Keratinocyte (primary cell): Measurements from ENCODE around the gene ATRNL1. TPM values are rescaled to one million over a fixed set of nuclear protein-coding genes. Genes with fewer than 3 reads are reported as not detected.

Source experiments
- DNase-seq: peaks from one replicate; pipeline ENCODE4 v3.0.0-alpha.2; 2011; ENCODE audit warnings: low read depth, missing footprints, low spot score
- FAIRE-seq: peaks from 2 replicates; lab custom pipeline; 2011; peaks lifted over from hg19 to GRCh38; lab: Jason Lieb, UNC
- H2AFZ ChIP-seq: 2 replicates; pipeline ENCODE4 v1.6.0; 2012; ENCODE audit warnings: low read length, control low read depth, inconsistent platforms; ENCODE audit not compliant: control insufficient read depth
- H3K27ac ChIP-seq: 2 replicates; pipeline ENCODE4 v1.5.1; 2011; ENCODE audit warnings: low read length; ENCODE audit not compliant: control insufficient read depth, insufficient read depth
- H3K27me3 ChIP-seq: 3 replicates; pipeline ENCODE4 v1.6.0; 2011; ENCODE audit warnings: low read length; ENCODE audit not compliant: control insufficient read depth, insufficient read depth; ENCODE audit errors: extremely low read depth
- H3K36me3 ChIP-seq, 2 experiments: 2 replicates in 1 of 2; 3 replicates in 1 of 2; pipeline ENCODE4 v1.5.1; 2011; ENCODE audit warnings: low read length in 2 of 2, mild to moderate bottlenecking in 1 of 2; ENCODE audit not compliant: control insufficient read depth in 2 of 2, insufficient read depth in 2 of 2; ENCODE audit errors: extremely low read depth in 1 of 2
- H3K4me1 ChIP-seq: 3 replicates; pipeline ENCODE4 v1.5.1; 2011; ENCODE audit warnings: low read length; ENCODE audit not compliant: control insufficient read depth, insufficient read depth; ENCODE audit errors: extremely low read depth
- H3K4me2 ChIP-seq: 3 replicates; pipeline ENCODE4 v1.6.0; 2011; ENCODE audit warnings: low read depth, low read length; ENCODE audit not compliant: control insufficient read depth, insufficient read depth; ENCODE audit errors: extremely low read depth
- H3K4me3 ChIP-seq, 3 experiments: fragments of 200-600 bp in 1 of 3; sonication (generic) in 1 of 3; 2 replicates in 2 of 3; 3 replicates in 1 of 3; pipeline ENCODE4 v1.5.1; 2011 to 2016; ENCODE audit warnings: low read length in 3 of 3, mild to moderate bottlenecking in 3 of 3, control low read depth in 2 of 3, inconsistent platforms in 1 of 3, low read depth in 1 of 3, mixed read lengths in 1 of 3, mixed run types in 1 of 3, moderate library complexity in 1 of 3; ENCODE audit not compliant: control insufficient read depth in 2 of 3, insufficient read depth in 2 of 3; ENCODE audit errors: extremely low read depth in 1 of 3
- H3K79me2 ChIP-seq: 2 replicates; pipeline ENCODE4 v1.6.0; 2012; ENCODE audit warnings: low read length; ENCODE audit not compliant: control insufficient read depth, insufficient read depth
- H3K9ac ChIP-seq: 3 replicates; pipeline ENCODE4 v1.6.0; 2011; ENCODE audit warnings: low read length; ENCODE audit not compliant: control insufficient read depth, insufficient read depth; ENCODE audit errors: extremely low read depth
- H3K9me1 ChIP-seq: 3 replicates; pipeline ENCODE4 v1.6.0; 2011; ENCODE audit warnings: low read length; ENCODE audit not compliant: control insufficient read depth, insufficient read depth; ENCODE audit errors: extremely low read depth
- H3K9me3 ChIP-seq: 2 replicates; pipeline ENCODE4 v1.5.1; 2012; ENCODE audit warnings: low read depth, low read length; ENCODE audit not compliant: control insufficient read depth
- H4K20me1 ChIP-seq: 3 replicates; pipeline ENCODE4 v1.6.0; 2011; ENCODE audit warnings: low read length; ENCODE audit not compliant: control insufficient read depth, insufficient read depth; ENCODE audit errors: extremely low read depth
- CTCF ChIP-seq, 3 experiments: IDR thresholded peaks in 1 of 3; conservative IDR thresholded peaks in 1 of 3; optimal IDR thresholded peaks in 1 of 3; 2 replicates in 2 of 3; 3 replicates in 1 of 3; pipeline versions ENCODE3 to v1.5.1; 2011; ENCODE audit warnings: low read length in 3 of 3, mild to moderate bottlenecking in 3 of 3, moderate library complexity in 2 of 3, control low read depth in 1 of 3, inconsistent platforms in 1 of 3; ENCODE audit not compliant: insufficient read depth in 2 of 3; ENCODE audit errors: extremely low read depth in 1 of 3
- EZH2 ChIP-seq: IDR thresholded peaks from one replicate; pipeline ENCODE4 v1.6.1; 2012; ENCODE audit warnings: inconsistent platforms, mild to moderate bottlenecking, low read length, moderate library complexity
- dilution Hi-C: fragments of 300-500 bp; cut with MboI; formaldehyde crosslinking; loops from one replicate; pipeline ENCODE4 v1.7.0; 2020; ENCODE audit warnings: low sequenced_read_pairs; ENCODE audit not compliant: extremely low pct_ligation_motif_present
- polyA plus RNA-seq, 5 experiments: library from polyadenylated mRNA; depleted of rRNA in 3 of 5; stranded (reverse) in 3 of 5; stranded (forward) in 1 of 5; unstranded in 1 of 5; fragments of >200 nt; gene quantifications; 1 replicate in 1 of 5; 2 replicates in 3 of 5; 3 replicates in 1 of 5; pipeline versions ENCODE4 v1.2.1 to v1.2.3, GENCODE V29; 2011 to 2012; ENCODE audit warnings: missing spikeins in 2 of 5, low read depth in 1 of 5, low replicate concordance in 1 of 5

The ATRNL1 gene
- polyA plus RNA-seq, 1 donor (not counting 4 experiments of a cell fraction or from before 2014, with no cell fraction given) = 0.07 TPM

- Histone ChIP-seq H3K79me2 (no peaks in the 10 kb centered on the region), H3K27me3 (no peaks in the 10 kb centered on the region), H3K9me3 (no peaks in the 10 kb centered on the region), H3K9me1 (no peaks in the 10 kb centered on the region), H3K27ac (no peak overlapping the region), H4K20me1 (no peaks in the 10 kb centered on the region), H3K4me2 (no peak overlapping the region), H3K4me3 (no peak overlapping the region), H3K4me1 (no peaks in the 10 kb centered on the region), H2AFZ (no peak overlapping the region), H3K36me3 (no peaks in the 10 kb centered on the region), H3K9ac (no peak overlapping the region)
- TF ChIP-seq EZH2 (no peak), CTCF (optimal IDR thresholded peaks at IDR 0.05 in 1 of 3, IDR thresholded peaks at IDR 0.05 in 1 of 3, conservative IDR thresholded peaks at IDR 0.05 in 1 of 3; ENCODE audit: extremely low read depth in 1 of 3, insufficient read depth in 2 of 3, low read length in 3 of 3) (no peak)
- dilution Hi-C loops = no loop called here
- no peak for FAIRE-seq
- DNase-seq = no peak
Measured at GRCh38 chr10:115539142-115539762, 446.1 kb downstream of the ATRNL1 start.

- no peak for TF ChIP-seq EZH2
- Histone ChIP-seq H3K27me3 (no peaks in the 10 kb centered on the region), H2AFZ (no peak overlapping the region), H3K9ac (no peak overlapping the region), H3K36me3 (no peaks in the 10 kb centered on the region), H3K4me2 (no peak overlapping the region), H3K9me3 (no peaks in the 10 kb centered on the region), H3K27ac (no peak overlapping the region), H3K4me3 (no peak overlapping the region), H3K4me1 (no peaks in the 10 kb centered on the region), H3K79me2 (no peaks in the 10 kb centered on the region), H4K20me1 (no peaks in the 10 kb centered on the region), H3K9me1 (no peaks in the 10 kb centered on the region)
- no peak for FAIRE-seq
- dilution Hi-C loops = no loop called here
- no peak for DNase-seq
Measured at GRCh38 chr10:115555887-115556402, 462.8 kb downstream of the ATRNL1 start.
